Stimulated activated CD8-positive, alpha-beta memory T cell treated with anti-CD3 and anti-CD28 coated beads, Interleukin-12 subunit alpha, Interleukin-12 subunit beta, amount 100 ng/mL, for 4 hours (primary cell): ENCODE results near the gene GPR183.
A peak's percentile ranks its signal among the peaks of the same experiment; 100 is the strongest.

Experiments
- DNase-seq: peaks from one replicate; pipeline ENCODE4 v3.0.0-alpha.2; 2020; ENCODE audit warnings: low read depth

Gene GPR183

GRCh38 chr13:99295488-99296252 lies 11.5 kb downstream of the GPR183 start:
- no peak for DNase-seq

- DNase-seq, result no peak
Observed at GRCh38 chr13:99294958-99295357, 12.2 kb downstream of the GPR183 start.

GRCh38 chr13:99294198-99294597 lies 13.0 kb downstream of the GPR183 start:
- DNase-seq, result no peak

- no peak for DNase-seq
Observed at GRCh38 chr13:99293178-99293577, 14.0 kb downstream of the GPR183 start.

- no peak for DNase-seq
Observed at GRCh38 chr13:99290894-99291293, 16.3 kb downstream of the GPR183 start.

- no peak for DNase-seq
Observed at GRCh38 chr13:99289674-99290337, 17.4 kb downstream of the GPR183 start.

GRCh38 chr13:99289271-99289670 lies 17.9 kb downstream of the GPR183 start:
- no peak for DNase-seq

- DNase-seq, result no peak
Observed at GRCh38 chr13:99288089-99288488, 19.1 kb downstream of the GPR183 start.

- DNase-seq, result no peak
Observed at GRCh38 chr13:99287551-99287950, 19.6 kb downstream of the GPR183 start.

GRCh38 chr13:99285432-99286182 lies 21.6 kb downstream of the GPR183 start:
- DNase-seq, result no peak

GRCh38 chr13:99282264-99283231 lies 24.7 kb downstream of the GPR183 start:
- no peak for DNase-seq

- DNase-seq, result peak; percentile 44
Observed at GRCh38 chr13:99281811-99282263, 25.4 kb downstream of the GPR183 start.

- no peak for DNase-seq
Observed at GRCh38 chr13:99280166-99280565, 27.0 kb downstream of the GPR183 start.

GRCh38 chr13:99279637-99280036 lies 27.6 kb downstream of the GPR183 start:
- no peak for DNase-seq

- DNase-seq, result no peak
Observed at GRCh38 chr13:99278843-99279242, 28.4 kb downstream of the GPR183 start.

GRCh38 chr13:99278200-99278599 lies 29.0 kb downstream of the GPR183 start:
- DNase-seq, result no peak

GRCh38 chr13:99277629-99278028 lies 29.6 kb downstream of the GPR183 start:
- no peak for DNase-seq

GRCh38 chr13:99276706-99277105 lies 30.5 kb downstream of the GPR183 start:
- no peak for DNase-seq

- DNase-seq, result no peak
Observed at GRCh38 chr13:99275093-99275469, 32.1 kb downstream of the GPR183 start.

- no peak for DNase-seq
Observed at GRCh38 chr13:99273128-99273527, 34.1 kb downstream of the GPR183 start.

GRCh38 chr13:99272481-99272880 lies 34.7 kb downstream of the GPR183 start:
- DNase-seq, result no peak

- no peak for DNase-seq
Observed at GRCh38 chr13:99271249-99271648, 36.0 kb downstream of the GPR183 start.
